Kidney glomerular epithelial cell (primary cell): Measurements from ENCODE around the gene UBE2U.

ENCODE experiments used
- DNase-seq: peaks from one replicate; lab custom pipeline; 2025; lab: John Stamatoyannopoulos, UW

UBE2U gene

DNA sequence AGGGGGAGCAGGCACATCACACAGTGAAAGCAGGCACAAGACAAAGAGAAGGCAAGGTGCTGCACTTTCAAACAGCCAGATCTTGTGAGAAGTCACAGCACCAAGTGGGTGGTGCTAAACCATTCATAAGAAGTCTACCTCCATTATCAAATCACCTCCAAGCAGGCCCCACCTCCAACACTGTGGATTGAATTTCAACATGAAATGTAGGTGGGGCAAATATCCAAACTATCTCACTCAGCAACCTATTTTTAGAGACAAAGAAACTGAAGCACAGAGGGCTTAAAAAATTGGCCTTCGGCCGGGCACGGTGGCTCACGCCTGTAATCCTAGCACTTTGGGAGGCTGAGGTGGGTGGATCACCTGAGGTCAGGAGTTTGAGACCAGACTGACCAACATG, 90.4 kb downstream of the UBE2U start:
- no peak for DNase-seq

DNA sequence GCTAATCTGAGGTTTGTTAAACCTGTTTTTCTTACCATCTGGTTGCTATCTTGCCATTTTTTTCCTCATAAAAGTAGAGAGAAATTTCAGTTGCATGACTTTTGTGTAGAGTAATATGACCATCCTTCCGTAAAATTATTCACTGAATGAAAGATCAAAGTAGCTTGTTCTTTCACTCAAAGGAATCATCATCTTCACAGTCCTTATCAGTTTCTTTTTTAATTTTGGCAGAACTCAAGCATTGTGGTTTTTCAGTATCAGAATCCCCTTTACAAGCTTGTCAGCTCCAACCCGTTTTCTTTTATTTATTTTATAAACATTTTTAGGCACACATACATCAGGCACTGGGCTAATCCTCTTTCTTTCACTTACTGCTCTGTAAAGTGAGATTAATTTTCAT, 91.7 kb downstream of the UBE2U start:
- DNase-seq = no peak

GRCh38 chr1:64295561-64295960, 92.1 kb downstream of the UBE2U start:
- DNase-seq = no peak

DNA sequence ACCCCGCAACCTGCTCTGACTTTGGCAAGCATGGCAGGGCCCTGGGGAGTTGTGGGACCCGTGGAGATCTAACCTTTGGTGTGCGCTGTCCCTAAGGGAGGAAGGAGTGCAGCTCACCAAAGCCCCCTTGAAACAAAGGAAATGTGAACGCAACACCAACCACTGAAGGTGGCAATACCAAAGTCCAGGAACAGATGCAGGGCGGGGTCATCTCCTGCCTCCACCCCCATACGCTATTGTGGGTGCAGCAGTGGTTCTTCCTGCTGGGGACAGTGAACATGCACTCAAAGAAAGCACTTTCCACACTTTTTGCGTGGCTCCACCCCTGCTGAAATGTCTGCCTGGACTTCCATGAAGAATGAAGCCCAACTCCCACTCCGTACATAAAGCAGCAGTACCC, 93.0 kb downstream of the UBE2U start:
- DNase-seq = no peak

DNA sequence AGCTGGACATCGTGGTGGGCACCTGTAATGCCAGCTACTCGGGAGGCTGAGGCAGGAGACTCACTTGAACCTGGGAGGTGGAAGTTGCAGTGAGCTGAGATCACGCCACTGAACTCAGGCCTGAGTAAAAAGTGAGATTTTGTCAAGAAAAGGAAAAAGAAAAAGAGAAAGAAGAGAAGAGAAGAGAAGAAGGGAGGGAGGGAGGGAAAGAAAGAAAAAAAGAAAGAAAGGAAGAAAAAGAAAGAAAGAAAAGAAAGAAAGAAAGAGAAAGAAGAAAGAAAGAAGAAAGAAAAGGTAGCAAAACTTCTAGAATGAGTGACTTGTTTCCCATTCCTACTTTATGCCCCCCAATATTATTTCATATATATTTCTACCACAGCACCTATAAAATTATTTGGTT, 98.8 kb downstream of the UBE2U start:
- no peak for DNase-seq

DNA sequence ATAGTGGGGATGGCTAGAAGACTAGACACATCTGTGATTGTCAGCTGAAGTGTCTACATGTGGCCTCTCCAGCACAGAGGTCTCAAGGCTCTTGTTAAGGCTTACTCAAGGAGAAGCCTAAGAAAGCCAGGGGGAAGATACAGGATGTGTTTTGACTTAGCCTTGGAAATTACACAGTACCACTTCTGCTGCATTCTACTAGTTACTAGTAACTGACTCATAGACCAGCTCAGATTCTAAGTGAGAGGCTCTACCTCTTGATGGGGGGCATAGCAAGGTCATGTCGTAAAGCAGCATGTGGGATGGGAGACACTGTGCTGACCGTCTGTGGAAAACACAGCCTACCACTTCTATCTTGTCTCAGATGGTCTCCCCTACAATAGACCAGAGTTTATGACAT, 99.5 kb downstream of the UBE2U start:
- DNase-seq = no peak

GRCh38 chr1:64304823-64305222, 101.4 kb downstream of the UBE2U start:
- DNase-seq = no peak

GRCh38 chr1:64308866-64309265, 105.4 kb downstream of the UBE2U start:
- DNase-seq = no peak

GRCh38 chr1:64309431-64309831, 106.0 kb downstream of the UBE2U start:
- DNase-seq = no peak

GRCh38 chr1:64310760-64311159, 107.3 kb downstream of the UBE2U start:
- no peak for DNase-seq

DNA sequence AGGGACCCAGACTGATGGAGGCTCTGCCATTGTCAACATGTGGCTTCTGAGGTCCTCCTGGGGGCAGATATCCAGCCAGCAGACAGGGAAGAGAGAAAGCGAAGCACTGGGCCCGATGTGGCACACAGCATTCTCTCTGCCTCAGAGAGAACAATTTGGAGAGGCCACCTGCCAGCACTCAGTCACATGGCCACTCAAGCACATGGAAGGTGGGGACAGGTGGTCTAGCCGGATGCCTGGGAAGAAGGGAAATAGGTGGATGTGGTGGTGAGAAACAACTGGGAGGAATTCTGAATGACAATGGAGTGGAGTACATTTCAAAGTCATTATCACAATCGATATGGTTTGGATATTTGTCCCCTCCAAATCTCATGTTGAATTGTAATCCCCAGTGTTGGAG, 109.0 kb downstream of the UBE2U start:
- DNase-seq = no peak

GRCh38 chr1:64315402-64315801, 112.0 kb downstream of the UBE2U start:
- DNase-seq = no peak
